ENCODE data around the gene CLRN1. TPM values are rescaled to one million over a fixed set of nuclear protein-coding genes. Genes with fewer than 3 reads are reported as not detected.

The CLRN1 gene
- total RNA-seq, 2 experiments from 2014 or later, result not detected

DNA sequence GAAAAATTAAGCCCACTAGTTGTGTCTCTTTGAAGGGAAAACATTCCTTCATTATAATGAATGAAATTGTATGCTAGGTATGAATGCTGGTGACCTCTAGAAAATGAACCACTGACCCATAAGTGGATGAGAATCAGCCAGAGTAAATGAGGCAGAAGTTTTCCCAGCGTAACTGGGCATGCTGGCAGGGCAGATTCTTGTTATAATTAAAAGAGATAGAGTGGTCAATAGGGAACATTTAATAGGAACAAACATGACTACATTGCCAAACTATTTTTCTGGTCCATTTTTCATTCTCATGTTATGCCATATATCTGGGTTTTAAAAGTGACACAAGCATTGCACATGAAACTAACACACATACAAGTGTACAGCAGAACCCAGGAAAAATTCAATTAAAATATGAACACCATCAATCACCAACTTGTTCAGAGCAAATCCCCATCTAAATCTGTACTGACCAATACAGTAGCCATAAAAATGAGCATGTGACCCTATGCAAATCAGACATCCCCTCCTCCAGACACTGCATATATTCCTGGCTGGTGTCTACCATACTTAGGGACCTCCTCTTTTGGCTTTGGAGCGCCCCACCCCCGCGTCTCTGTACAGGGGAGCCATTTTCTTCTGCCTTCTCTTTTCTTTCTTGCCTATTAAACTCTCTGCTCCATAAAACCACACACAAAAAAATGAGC is 4.0 kb downstream of the CLRN1 start:
- intact Hi-C loops (cut with micrococcal nuclease), result no loop called here
- H3K27ac Mint-ChIP-seq, result no peak overlapping the region

DNA sequence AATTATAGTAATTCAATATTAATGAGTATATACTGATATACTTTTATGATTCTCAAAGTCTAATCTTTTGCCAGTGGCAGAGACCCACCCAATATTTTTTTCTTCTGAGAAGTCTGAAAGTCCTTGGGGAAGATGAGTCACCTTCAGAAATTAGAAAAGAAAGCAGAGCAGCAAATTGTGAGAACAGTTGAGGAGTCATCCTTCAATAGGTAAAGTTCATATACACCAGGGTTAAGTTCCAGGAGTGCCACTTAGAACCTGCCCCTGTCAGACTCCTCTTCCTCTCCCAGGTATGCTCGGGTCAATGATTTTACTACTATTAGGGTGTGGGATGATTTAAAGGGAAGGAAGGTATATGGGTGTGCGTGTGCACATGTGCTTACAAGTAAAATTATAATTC is 7.1 kb downstream of the CLRN1 start:
- Mint-ChIP-seq H3K27me3 (ENCODE audit: low read depth) (peaks cover 21% of the 10 kb centered on the region), H3K4me3 (no peak overlapping the region), H3K4me1 (ENCODE audit: low read depth) (peaks cover 2% of the 10 kb centered on the region), H3K9me3 (no peaks in the 10 kb centered on the region), H3K36me3 (ENCODE audit: low read depth) (no peaks in the 10 kb centered on the region), H3K27ac (no peak overlapping the region)
- intact Hi-C loops (cut with micrococcal nuclease), result no loop called here
- no peak for DNase-seq
- CTCF ChIA-PET, result no interaction called here

More for the DNA sequence above, 4.0 kb downstream of the CLRN1 start:
- H3K4me1 Mint-ChIP-seq (ENCODE audit: low read depth), result peaks cover 2% of the 10 kb centered on the region
- DNase-seq, result no peak
- CTCF ChIA-PET, result no interaction called here
- no peaks in the 10 kb centered on the region for H3K9me3 Mint-ChIP-seq
- no peaks in the 10 kb centered on the region for H3K36me3 Mint-ChIP-seq (ENCODE audit: low read depth)
- H3K27me3 Mint-ChIP-seq (ENCODE audit: low read depth), result peaks cover 23% of the 10 kb centered on the region
- H3K4me3 Mint-ChIP-seq, result no peak overlapping the region

DNA sequence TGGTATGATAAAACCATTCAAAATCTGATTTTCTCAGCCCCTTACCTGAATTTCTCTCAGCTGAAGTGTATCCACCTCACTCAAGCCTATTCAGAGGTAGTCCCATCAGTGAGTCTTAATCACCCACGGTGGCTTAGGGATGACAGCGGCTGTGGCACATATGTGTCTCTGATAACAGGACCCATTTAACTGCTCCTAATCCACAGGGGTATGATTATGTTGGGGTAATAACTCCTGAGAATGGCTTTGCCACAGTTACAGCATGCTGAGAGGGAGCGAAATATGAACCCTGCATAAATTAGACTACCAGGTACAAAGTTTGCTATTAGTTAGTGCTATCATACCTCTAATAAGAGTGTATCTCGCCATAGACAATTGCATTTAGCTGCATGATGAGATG is 10.6 kb downstream of the CLRN1 start:
- H3K4me3 Mint-ChIP-seq, result no peak overlapping the region
- H3K4me1 Mint-ChIP-seq (ENCODE audit: low read depth), result peaks cover 2% of the 10 kb centered on the region
- CTCF ChIA-PET, result no interaction called here
- H3K27me3 Mint-ChIP-seq (ENCODE audit: low read depth), result peaks cover 25% of the 10 kb centered on the region
- no peaks in the 10 kb centered on the region for H3K9me3 Mint-ChIP-seq
- intact Hi-C loops (cut with micrococcal nuclease), result no loop called here
- DNase-seq, result no peak
- H3K36me3 Mint-ChIP-seq (ENCODE audit: low read depth), result no peaks in the 10 kb centered on the region
- no peak overlapping the region for H3K27ac Mint-ChIP-seq

DNA sequence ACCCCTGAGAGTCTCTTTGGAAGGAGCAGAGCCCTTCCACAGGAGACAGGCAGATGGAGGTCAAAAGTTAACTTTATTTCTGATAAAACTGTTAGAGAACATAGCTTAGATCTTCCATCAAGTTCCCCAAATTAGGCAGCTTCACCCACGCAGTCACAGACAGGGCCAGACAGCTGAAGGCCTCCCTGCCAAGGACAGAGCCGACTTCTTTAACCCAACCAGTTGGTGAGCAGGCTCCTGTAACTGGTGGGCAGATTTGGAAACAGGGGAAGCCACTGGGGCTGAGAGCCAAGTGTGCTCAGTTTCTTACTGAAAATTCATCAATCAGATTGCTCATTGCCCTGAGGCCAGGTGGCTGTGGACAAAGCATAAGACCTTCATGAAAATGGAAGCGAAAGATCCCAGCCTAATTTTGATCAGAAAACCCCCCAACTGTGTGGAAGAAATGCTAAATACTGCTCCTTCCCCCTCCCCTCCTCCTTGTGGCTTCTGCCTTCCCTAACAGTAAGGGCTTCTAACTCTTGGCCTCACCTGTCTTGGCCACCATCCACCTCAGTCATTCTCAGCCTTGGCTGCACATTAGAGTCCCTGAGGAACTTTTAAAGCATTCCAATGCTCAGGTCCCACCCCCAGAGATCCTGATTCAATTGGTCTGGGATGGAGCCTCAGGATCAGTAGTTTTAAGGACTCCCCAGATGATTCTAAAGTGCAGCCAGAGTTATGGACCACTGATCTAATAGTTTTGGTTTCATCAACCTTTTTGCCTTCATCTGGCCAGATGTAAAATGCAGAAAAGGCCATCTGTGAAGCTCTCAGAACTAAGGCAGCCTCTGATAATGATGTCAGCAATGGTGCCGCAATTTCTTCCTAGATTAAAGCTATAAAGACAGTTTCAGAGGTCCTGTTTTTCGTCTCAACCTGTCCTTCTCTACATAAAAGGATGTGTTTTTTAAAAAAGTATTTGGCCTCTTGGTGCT is 11.5 kb downstream of the CLRN1 start:
- H3K4me1 Mint-ChIP-seq (ENCODE audit: low read depth), result peaks cover 2% of the 10 kb centered on the region
- H3K4me3 Mint-ChIP-seq, result no peak overlapping the region
- H3K36me3 Mint-ChIP-seq (ENCODE audit: low read depth), result no peaks in the 10 kb centered on the region
- no peak overlapping the region for H3K27ac Mint-ChIP-seq
- CTCF ChIA-PET, result interaction anchor here (0.6 kb wide), 1 partner anchor 385 kb away, joined by 3 read pairs; no protein-coding TSS in a partner anchor
- DNase-seq, result no peak
- H3K9me3 Mint-ChIP-seq, result no peaks in the 10 kb centered on the region
- intact Hi-C loops (cut with micrococcal nuclease), result no loop called here
- peaks cover 27% of the 10 kb centered on the region for H3K27me3 Mint-ChIP-seq (ENCODE audit: low read depth)

DNA sequence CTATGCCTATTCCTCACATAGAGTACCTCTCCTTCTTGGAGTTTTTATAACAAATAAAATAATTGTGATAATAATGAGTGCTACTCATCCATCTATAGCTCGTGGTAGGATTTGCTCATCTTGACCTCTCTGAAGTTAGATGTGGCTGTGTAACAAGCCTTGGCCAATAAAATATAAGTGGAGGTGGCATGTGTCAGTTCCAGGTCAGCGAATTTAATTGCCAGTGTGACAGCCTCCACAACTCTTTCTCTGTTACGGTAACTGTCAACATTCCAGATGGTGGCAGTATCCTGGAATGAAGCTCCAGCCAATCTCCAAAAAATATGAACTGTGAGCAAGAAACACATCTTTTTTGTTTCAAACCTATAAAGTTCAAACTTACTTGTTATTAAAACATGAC is 13.8 kb downstream of the CLRN1 start:
- no peak for DNase-seq
- H3K4me1 Mint-ChIP-seq (ENCODE audit: low read depth), result no peaks in the 10 kb centered on the region
- H3K36me3 Mint-ChIP-seq (ENCODE audit: low read depth), result no peaks in the 10 kb centered on the region
- CTCF ChIA-PET, result interaction anchor here (0.5 kb wide), 1 partner anchor 38 kb away, joined by 3 read pairs; no protein-coding TSS in a partner anchor
- H3K9me3 Mint-ChIP-seq, result no peaks in the 10 kb centered on the region
- no peak overlapping the region for H3K27ac Mint-ChIP-seq
- H3K4me3 Mint-ChIP-seq, result no peak overlapping the region
- intact Hi-C loops (cut with micrococcal nuclease), result no loop called here
- H3K27me3 Mint-ChIP-seq (ENCODE audit: low read depth), result peaks cover 22% of the 10 kb centered on the region

DNA sequence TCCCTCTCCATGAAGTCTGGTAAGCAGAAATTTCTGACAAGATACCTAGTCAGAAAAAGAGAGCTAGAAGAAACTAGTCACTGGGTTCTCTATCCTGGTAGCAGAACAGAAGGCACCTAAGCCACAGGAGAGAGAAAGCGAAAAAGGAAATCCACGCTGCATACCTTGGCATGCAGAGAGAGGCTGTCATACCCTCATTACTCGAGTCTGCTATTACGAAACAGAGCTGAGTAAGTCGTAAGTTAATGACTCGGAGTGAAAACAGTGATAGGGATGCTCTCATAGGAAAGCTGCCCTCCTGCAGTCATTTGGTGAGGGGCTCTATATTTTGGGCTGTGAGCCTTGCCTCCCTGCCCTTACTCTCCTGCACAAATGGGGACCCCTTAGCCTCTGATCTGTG is 16.2 kb downstream of the CLRN1 start:
- H3K9me3 Mint-ChIP-seq, result no peaks in the 10 kb centered on the region
- no peaks in the 10 kb centered on the region for H3K36me3 Mint-ChIP-seq (ENCODE audit: low read depth)
- DNase-seq, result peak; percentile 14
- H3K4me1 Mint-ChIP-seq (ENCODE audit: low read depth), result no peaks in the 10 kb centered on the region
- no peak overlapping the region for H3K4me3 Mint-ChIP-seq
- H3K27ac Mint-ChIP-seq, result no peak overlapping the region
- H3K27me3 Mint-ChIP-seq (ENCODE audit: low read depth), result peaks cover 18% of the 10 kb centered on the region
- intact Hi-C loops (cut with micrococcal nuclease), result no loop called here
- CTCF ChIA-PET, result interaction anchor here (0.8 kb wide), 1 partner anchor 66 kb away, joined by 4 read pairs; no protein-coding TSS in a partner anchor

DNA sequence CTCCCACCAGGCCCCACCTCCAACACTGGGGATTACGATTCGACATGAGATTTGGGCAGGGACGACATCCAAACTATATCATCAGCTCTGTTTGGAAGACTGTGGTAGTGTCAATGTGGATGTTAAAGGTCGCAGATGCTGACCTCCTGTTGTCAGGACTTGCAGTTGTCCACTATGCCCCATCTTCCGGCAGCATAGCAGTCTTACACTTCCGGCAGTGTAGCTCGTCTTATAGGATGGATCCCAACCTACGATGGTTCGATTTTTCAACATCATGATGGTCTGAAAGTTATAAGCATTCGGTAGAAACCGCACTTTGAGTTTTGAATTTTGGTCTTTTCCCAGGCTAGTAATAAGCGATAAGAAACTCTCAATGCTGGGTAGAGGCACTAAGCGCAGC is 20.6 kb downstream of the CLRN1 start:
- intact Hi-C loops (cut with micrococcal nuclease), result no loop called here
- Mint-ChIP-seq H3K27ac (no peak overlapping the region), H3K9me3 (peaks cover 2% of the 10 kb centered on the region), H3K4me1 (ENCODE audit: low read depth) (no peaks in the 10 kb centered on the region), H3K27me3 (ENCODE audit: low read depth) (peaks cover 24% of the 10 kb centered on the region), H3K36me3 (ENCODE audit: low read depth) (no peaks in the 10 kb centered on the region), H3K4me3 (no peak overlapping the region)
- CTCF ChIA-PET, result no interaction called here
- DNase-seq, result no peak

DNA sequence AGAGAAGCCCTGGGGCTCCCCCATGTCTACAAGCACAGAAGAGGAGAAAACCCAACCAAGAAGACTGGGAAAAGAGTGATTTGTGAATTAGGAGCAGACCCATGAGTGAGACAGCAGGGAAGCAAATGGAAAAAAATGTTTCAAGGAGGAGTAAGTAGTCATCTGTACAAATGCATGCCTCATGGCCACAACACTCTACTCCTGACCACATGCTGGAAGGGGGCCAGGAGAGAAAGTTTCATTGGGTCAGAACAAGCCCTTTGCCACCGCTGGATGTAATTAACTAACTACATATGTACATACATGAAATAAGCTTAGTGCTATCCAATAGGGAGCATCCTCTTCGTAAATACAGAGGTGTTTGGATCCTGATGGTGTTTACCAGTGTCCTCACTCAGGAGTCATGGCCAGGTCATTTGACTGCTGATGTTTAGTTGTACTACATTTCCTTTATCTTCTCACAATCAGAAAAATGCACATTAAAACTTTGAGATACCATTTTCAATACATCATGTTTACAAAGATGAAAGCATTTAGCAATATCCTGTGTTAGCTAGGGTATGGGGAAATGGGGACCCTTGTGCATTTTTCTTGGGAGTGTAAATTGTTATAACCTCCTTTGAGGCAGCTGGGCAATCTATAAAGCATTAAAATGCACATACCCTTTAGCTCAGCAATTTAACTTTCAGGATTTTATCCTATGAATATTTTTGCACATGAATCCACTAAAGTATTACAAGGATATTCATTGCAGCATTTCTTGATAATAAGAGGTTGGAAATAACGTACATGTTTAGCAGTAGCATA is 27.1 kb downstream of the CLRN1 start:
- H3K27me3 Mint-ChIP-seq (ENCODE audit: low read depth), result peaks cover 36% of the 10 kb centered on the region
- H3K9me3 Mint-ChIP-seq, result no peaks in the 10 kb centered on the region
- no peaks in the 10 kb centered on the region for H3K4me1 Mint-ChIP-seq (ENCODE audit: low read depth)
- H3K27ac Mint-ChIP-seq, result no peak overlapping the region
- H3K4me3 Mint-ChIP-seq, result no peak overlapping the region
- CTCF ChIA-PET, result no interaction called here
- DNase-seq, result no peak
- H3K36me3 Mint-ChIP-seq (ENCODE audit: low read depth), result no peaks in the 10 kb centered on the region
- intact Hi-C loops (cut with micrococcal nuclease), result no loop called here

DNA sequence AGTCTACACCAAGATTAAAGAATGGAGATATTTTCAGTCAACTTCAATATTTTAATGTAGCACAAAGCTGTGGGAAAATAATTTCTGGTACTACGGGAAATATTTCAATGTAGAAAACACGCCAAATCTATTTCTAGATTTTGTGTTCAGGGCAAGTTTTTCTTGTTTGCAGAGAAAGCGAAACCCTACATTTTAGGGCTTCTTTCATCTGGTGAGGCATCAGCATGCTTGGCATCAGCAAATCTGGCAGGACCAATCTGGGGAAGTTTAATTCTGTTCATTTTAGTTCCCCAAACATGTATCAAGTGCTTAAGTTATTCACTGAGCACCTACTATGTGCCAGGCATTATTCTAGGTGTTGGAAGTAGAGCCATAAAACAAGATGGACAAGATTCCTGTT is 30.3 kb downstream of the CLRN1 start:
- H3K4me3 Mint-ChIP-seq, result no peak overlapping the region
- H3K27me3 Mint-ChIP-seq (ENCODE audit: low read depth), result peaks cover 29% of the 10 kb centered on the region
- no peaks in the 10 kb centered on the region for H3K4me1 Mint-ChIP-seq (ENCODE audit: low read depth)
- intact Hi-C loops (cut with micrococcal nuclease), result no loop called here
- CTCF ChIA-PET, result no interaction called here
- no peaks in the 10 kb centered on the region for H3K36me3 Mint-ChIP-seq (ENCODE audit: low read depth)
- H3K27ac Mint-ChIP-seq, result no peak overlapping the region
- no peak for DNase-seq
- no peaks in the 10 kb centered on the region for H3K9me3 Mint-ChIP-seq

DNA sequence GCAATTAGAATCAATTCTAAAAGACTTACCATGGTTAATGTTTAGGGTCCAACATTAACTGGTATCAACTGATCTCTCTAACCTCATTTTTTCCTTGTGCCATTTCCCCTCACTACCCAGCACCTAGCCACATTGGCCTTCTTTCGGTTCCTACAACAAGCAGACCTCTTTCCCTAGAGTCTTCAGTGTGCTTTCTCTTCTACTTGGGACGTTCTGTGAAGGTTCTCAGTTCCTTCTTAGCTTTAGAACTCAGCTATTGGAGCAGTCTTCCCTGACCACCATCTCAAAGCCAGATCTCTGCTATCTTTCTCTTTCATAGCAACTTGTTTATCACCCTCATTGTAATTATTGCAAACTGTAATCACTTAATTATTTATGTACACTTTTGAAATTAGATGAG is 35.8 kb downstream of the CLRN1 start:
- peaks cover 15% of the 10 kb centered on the region for H3K27me3 Mint-ChIP-seq (ENCODE audit: low read depth)
- no peaks in the 10 kb centered on the region for H3K36me3 Mint-ChIP-seq (ENCODE audit: low read depth)
- H3K27ac Mint-ChIP-seq, result no peak overlapping the region
- no peak overlapping the region for H3K4me3 Mint-ChIP-seq
- intact Hi-C loops (cut with micrococcal nuclease), result no loop called here
- no peaks in the 10 kb centered on the region for H3K4me1 Mint-ChIP-seq (ENCODE audit: low read depth)
- no peaks in the 10 kb centered on the region for H3K9me3 Mint-ChIP-seq
- CTCF ChIA-PET, result no interaction called here
- DNase-seq, result no peak

DNA sequence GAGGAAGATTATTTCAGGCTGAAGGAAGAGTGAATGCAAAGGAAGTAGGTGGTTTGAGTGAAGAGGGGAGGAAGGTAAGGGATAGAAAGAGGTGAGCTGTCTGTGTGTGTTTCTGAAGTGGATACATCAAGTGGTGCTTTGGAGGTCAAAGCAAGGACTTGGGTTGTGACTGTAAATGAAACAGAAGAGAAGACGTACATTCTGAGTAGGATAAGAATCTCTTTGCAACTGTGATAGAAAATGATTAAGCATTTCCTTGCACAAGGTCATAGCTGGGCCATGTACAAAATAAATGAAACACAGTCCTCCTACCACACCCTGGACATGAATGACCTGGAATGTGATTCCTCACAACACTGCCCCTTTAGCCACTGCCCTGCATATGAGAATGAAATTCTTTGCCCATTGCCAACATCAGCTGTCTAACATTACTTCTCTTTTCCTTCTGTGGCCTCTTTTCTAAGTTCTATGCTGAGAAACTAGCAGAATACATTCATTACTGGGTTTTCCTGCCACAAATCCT is 39.0 kb downstream of the CLRN1 start:
- DNase-seq, result no peak
- peaks cover 12% of the 10 kb centered on the region for H3K27me3 Mint-ChIP-seq (ENCODE audit: low read depth)
- intact Hi-C loops (cut with micrococcal nuclease), result no loop called here
- no peak overlapping the region for H3K4me3 Mint-ChIP-seq
- H3K4me1 Mint-ChIP-seq (ENCODE audit: low read depth), result no peaks in the 10 kb centered on the region
- no peaks in the 10 kb centered on the region for H3K9me3 Mint-ChIP-seq
- H3K36me3 Mint-ChIP-seq (ENCODE audit: low read depth), result no peaks in the 10 kb centered on the region
- CTCF ChIA-PET, result no interaction called here
- H3K27ac Mint-ChIP-seq, result no peak overlapping the region

DNA sequence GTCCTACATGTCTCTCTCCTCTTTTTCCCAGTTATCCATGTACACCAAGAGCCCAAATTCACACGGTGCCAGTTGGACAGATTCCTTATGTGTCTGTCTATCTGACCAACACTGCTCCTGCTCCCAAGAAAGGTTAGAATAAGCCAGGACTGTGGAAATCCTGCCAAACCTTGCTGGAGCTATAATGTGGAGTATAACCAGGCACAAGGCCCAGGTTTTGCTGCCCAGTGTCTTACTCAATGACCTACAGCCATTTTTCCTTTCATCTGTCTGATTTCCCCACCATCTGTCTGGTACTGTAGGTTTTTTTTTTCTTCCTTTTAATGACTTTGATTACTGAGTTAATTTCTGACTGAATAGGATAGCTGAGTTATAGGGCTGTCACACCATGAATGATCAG is 40.8 kb downstream of the CLRN1 start:
- intact Hi-C loops (cut with micrococcal nuclease), result no loop called here
- no peak overlapping the region for H3K4me3 Mint-ChIP-seq
- H3K9me3 Mint-ChIP-seq, result no peaks in the 10 kb centered on the region
- peaks cover 9% of the 10 kb centered on the region for H3K27me3 Mint-ChIP-seq (ENCODE audit: low read depth)
- no peak for DNase-seq
- CTCF ChIA-PET, result no interaction called here
- no peak overlapping the region for H3K27ac Mint-ChIP-seq
- H3K36me3 Mint-ChIP-seq (ENCODE audit: low read depth), result no peaks in the 10 kb centered on the region
- no peaks in the 10 kb centered on the region for H3K4me1 Mint-ChIP-seq (ENCODE audit: low read depth)

All from activated naive CD4-positive, alpha-beta T cell treated with anti-CD3 and anti-CD28 coated beads for 36 hours (primary cell).